GM18505 (cell line): ENCODE results near the gene MXI1.

ENCODE experiments used
- ATAC-seq: cut with Tn5 transposase; IDR thresholded peaks from one replicate; pipeline ENCODE4 v1.9.1; 2021; ENCODE audit not compliant: unreplicated experiment
- POLR2A ChIP-seq: IDR thresholded peaks from 4 replicates; pipeline ENCODE4 v1.6.1; 2011; ENCODE audit warnings: borderline replicate concordance; ENCODE audit not compliant: insufficient read depth, insufficient read length; ENCODE audit errors: extremely low read depth

The MXI1 gene

GRCh38 chr10:110276603-110277002 lies 69.2 kb downstream of the MXI1 start:
- no peak for ATAC-seq
- TF ChIP-seq POLR2A: no peak

- no peak for ATAC-seq
- no peak for TF ChIP-seq POLR2A
Observed at GRCh38 chr10:110277591-110277990, 70.2 kb downstream of the MXI1 start.

- no peak for ATAC-seq
- no peak for TF ChIP-seq POLR2A
Observed at GRCh38 chr10:110278562-110279406, 71.4 kb downstream of the MXI1 start.

- TF ChIP-seq POLR2A: no peak
- no peak for ATAC-seq
Observed at GRCh38 chr10:110279407-110279986, 72.1 kb downstream of the MXI1 start.

- no peak for TF ChIP-seq POLR2A
- ATAC-seq: no peak
Observed at GRCh38 chr10:110284262-110284661, 76.9 kb downstream of the MXI1 start.

- TF ChIP-seq POLR2A: no peak
- ATAC-seq: no peak
Observed at GRCh38 chr10:110285501-110285900, 78.1 kb downstream of the MXI1 start.

GRCh38 chr10:110286841-110287240 lies 79.4 kb downstream of the MXI1 start:
- ATAC-seq: no peak
- TF ChIP-seq POLR2A: no peak

GRCh38 chr10:110296966-110297365 lies 89.6 kb downstream of the MXI1 start:
- no peak for TF ChIP-seq POLR2A

GRCh38 chr10:110300486-110300986 lies 93.1 kb downstream of the MXI1 start:
- TF ChIP-seq POLR2A: no peak
- ATAC-seq: no peak

More at GRCh38 chr10:110296966-110297365, 89.6 kb downstream of the MXI1 start:
- no peak for ATAC-seq

GRCh38 chr10:110303681-110304080 lies 96.3 kb downstream of the MXI1 start:
- no peak for TF ChIP-seq POLR2A
- no peak for ATAC-seq

GRCh38 chr10:110304394-110304779 lies 97.0 kb downstream of the MXI1 start:
- peak; percentile 41 for ATAC-seq
- no peak for TF ChIP-seq POLR2A

- peak; percentile 96 for TF ChIP-seq POLR2A
Observed at GRCh38 chr10:110304780-110305421, 97.5 kb downstream of the MXI1 start, which contains the start of gene SMNDC1. Gene SMNDC1 (minus strand): TSS chr10:110304920. CDS start chr10:110303587, 1,333 bp downstream.

GRCh38 chr10:110305767-110306451 lies 98.5 kb downstream of the MXI1 start:
- ATAC-seq: peak; percentile 44

More at GRCh38 chr10:110304780-110305421, 97.5 kb downstream of the MXI1 start, which contains the start of gene SMNDC1:
- peak; percentile 89 for ATAC-seq

More at GRCh38 chr10:110305767-110306451, 98.5 kb downstream of the MXI1 start:
- TF ChIP-seq POLR2A: no peak
